ENCODE results near the gene TRIML1.

TRIML1 gene

DNA sequence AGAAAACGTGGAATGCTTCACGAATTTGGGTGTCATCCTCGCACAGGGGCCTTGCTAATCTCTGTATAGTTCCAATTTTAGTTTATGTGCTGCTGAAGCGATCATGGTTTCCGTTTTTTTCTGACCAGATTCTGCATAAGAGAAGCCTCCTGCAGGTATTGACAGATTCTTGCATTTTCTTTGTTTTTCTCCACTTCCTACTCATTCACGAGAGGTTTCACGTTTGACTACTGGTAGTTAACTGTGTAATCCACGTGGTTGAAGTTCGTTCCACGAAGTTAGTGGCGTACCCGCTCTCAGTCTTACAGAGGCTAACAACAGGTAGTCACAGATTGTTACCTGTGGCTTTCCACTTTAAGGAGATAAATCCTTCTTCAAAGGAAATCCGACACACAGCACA is 17.7 kb upstream of the TRIML1 start:
- no peak for DNase-seq (ENCODE audit: extremely low read depth, insufficient read length)
- Histone ChIP-seq H3K4me3 (replicated peaks; ENCODE audit: low read depth, low read length) (no peak overlapping the region), H3K27me3 (replicated peaks; ENCODE audit: control insufficient read depth, insufficient read depth, low read length) (no peaks in the 10 kb centered on the region), H3K36me3 (ENCODE audit: control insufficient read depth, insufficient read depth, low read length) (no peaks in the 10 kb centered on the region)
- TF ChIP-seq, protein P1, sequence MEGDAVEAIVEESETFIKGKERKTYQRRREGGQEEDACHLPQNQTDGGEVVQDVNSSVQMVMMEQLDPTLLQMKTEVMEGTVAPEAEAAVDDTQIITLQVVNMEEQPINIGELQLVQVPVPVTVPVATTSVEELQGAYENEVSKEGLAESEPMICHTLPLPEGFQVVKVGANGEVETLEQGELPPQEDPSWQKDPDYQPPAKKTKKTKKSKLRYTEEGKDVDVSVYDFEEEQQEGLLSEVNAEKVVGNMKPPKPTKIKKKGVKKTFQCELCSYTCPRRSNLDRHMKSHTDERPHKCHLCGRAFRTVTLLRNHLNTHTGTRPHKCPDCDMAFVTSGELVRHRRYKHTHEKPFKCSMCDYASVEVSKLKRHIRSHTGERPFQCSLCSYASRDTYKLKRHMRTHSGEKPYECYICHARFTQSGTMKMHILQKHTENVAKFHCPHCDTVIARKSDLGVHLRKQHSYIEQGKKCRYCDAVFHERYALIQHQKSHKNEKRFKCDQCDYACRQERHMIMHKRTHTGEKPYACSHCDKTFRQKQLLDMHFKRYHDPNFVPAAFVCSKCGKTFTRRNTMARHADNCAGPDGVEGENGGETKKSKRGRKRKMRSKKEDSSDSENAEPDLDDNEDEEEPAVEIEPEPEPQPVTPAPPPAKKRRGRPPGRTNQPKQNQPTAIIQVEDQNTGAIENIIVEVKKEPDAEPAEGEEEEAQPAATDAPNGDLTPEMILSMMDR (IDR thresholded peaks at IDR 0.05; ENCODE audit: insufficient read depth, low read length, poor library complexity, severe bottlenecking), result no peak

DNA sequence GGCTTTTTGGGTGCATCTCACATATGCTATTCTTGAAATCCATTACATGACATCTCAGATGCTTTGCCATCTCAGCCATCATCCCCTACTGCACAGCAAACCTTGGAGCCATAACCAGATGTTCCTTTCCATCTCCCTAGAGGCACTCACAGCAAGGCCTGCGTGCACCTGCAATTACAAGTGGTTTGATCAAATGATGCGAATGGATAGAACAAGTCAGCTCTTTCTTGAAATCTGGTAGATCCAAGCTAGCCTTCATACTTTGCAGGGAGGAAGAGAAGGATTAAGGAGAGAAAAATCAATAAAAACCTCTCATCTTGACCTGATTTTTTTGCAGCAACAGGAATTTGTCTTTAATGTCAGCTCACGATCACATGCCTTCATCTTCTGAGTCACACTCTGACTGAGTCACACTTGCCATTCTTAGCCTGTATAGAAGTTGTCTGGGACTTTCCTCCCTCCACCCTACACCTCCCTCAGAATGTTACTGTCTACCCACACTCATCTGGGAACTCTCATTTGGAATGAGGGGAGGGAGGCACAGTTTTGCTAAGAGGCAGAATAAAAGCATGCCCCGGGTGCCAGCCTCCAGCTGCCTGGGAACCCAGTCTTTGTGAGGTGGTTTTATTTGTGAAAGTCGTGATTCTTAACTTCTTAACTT is 11.9 kb upstream of the TRIML1 start:
- Histone ChIP-seq H3K36me3 (ENCODE audit: control insufficient read depth, insufficient read depth, low read length) (no peaks in the 10 kb centered on the region), H3K4me3 (replicated peaks; ENCODE audit: low read depth, low read length) (no peak overlapping the region), H3K27me3 (replicated peaks; ENCODE audit: control insufficient read depth, insufficient read depth, low read length) (no peaks in the 10 kb centered on the region)
- TF ChIP-seq, protein P1 (IDR thresholded peaks at IDR 0.05; ENCODE audit: insufficient read depth, low read length, poor library complexity, severe bottlenecking), result no peak
- DNase-seq (ENCODE audit: extremely low read depth, insufficient read length), result no peak

DNA sequence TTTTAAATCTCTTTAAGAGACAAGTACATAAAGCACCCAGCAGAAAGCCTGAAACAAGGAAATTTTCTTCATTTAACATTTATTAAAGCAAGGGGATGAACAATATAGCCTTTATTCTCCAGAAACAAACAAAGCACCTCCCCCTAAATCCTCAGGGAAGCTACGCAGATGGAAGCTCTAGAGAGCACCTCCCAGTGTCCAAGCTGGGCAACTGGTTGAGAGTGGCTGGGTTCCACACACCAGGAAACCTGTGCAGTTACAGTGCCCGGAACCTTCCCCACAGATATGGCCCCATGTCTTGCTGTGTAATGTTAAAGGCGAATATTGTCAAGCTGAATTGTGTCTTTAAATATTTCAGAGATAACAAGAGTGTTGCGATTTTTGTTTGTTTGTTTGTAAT is 8.9 kb upstream of the TRIML1 start:
- TF ChIP-seq, protein P1 (IDR thresholded peaks at IDR 0.05; ENCODE audit: insufficient read depth, low read length, poor library complexity, severe bottlenecking), result no peak
- Histone ChIP-seq H3K27me3 (replicated peaks; ENCODE audit: control insufficient read depth, insufficient read depth, low read length) (no peaks in the 10 kb centered on the region), H3K36me3 (ENCODE audit: control insufficient read depth, insufficient read depth, low read length) (no peaks in the 10 kb centered on the region), H3K4me3 (replicated peaks; ENCODE audit: low read depth, low read length) (no peak overlapping the region)
- no peak for DNase-seq (ENCODE audit: extremely low read depth, insufficient read length)

DNA sequence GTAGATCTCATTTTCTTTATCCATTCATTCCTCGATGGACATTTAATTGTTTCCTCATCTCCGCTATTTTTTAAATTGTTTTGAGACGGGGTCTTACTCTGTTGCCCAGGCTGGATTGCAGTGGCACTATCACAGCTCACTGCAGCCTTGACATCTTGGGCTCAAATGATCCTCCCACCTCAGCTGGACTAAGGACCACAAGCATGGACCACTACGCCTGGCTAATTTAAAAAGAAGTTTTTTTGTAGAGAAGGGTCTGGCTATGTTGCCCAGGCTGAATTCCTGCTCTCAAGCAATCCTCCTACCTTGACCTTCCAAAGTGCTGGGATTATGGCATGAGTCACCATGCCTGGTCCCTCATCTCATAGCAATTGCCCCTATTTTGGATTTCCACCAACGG is 7.0 kb upstream of the TRIML1 start:
- TF ChIP-seq, protein P1 (IDR thresholded peaks at IDR 0.05; ENCODE audit: insufficient read depth, low read length, poor library complexity, severe bottlenecking), result no peak
- H3K4me3 ChIP-seq (replicated peaks; ENCODE audit: low read depth, low read length), result no peak overlapping the region
- no peaks in the 10 kb centered on the region for H3K27me3 ChIP-seq (replicated peaks; ENCODE audit: control insufficient read depth, insufficient read depth, low read length)
- no peaks in the 10 kb centered on the region for H3K36me3 ChIP-seq (ENCODE audit: control insufficient read depth, insufficient read depth, low read length)
- no peak for DNase-seq (ENCODE audit: extremely low read depth, insufficient read length)

DNA sequence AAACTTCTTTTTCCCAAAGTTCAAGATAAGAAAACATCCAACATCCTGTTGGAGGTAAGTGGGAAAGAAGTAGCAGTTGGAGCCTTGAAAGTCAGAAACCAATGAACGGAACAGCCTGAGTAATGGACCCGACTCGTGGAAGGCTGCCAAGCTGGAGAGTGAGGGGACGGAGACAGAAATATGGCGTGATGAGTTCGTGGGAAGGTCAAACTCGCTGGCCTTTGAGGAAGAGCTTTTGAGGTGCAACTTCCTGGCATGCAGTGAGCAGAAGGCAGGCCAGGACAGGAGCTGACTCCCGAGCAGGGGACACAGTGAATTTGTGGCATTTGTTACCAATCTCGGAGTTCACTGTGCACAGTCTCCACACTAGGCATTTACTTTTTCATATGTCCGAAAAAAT is 1.0 kb upstream of the TRIML1 start:
- H3K27me3 ChIP-seq (replicated peaks; ENCODE audit: control insufficient read depth, insufficient read depth, low read length), result no peaks in the 10 kb centered on the region
- TF ChIP-seq, protein P1 (IDR thresholded peaks at IDR 0.05; ENCODE audit: insufficient read depth, low read length, poor library complexity, severe bottlenecking), result no peak
- no peak overlapping the region for H3K4me3 ChIP-seq (replicated peaks; ENCODE audit: low read depth, low read length)
- DNase-seq (ENCODE audit: extremely low read depth, insufficient read length), result no peak
- H3K36me3 ChIP-seq (ENCODE audit: control insufficient read depth, insufficient read depth, low read length), result no peaks in the 10 kb centered on the region

DNA sequence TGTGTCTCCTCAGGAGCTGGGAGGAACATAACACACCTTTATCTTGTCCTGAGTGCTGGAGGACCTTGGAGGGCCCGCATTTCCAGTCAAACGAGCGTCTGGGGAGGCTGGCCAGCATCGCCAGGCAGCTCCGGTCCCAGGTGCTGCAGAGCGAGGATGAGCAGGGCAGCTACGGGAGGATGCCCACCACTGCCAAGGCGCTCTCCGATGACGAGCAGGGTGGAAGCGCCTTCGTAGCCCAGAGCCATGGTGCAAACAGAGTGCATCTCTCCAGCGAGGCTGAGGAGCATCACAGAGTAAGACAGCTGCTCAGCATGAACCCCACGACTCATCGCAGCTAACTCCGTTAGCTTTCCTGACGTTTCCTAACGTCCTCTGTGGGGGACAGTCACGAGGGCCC is 430 bp downstream of the TRIML1 start:
- no peak for DNase-seq (ENCODE audit: extremely low read depth, insufficient read length)
- no peaks in the 10 kb centered on the region for H3K36me3 ChIP-seq (ENCODE audit: control insufficient read depth, insufficient read depth, low read length)
- H3K4me3 ChIP-seq (replicated peaks; ENCODE audit: low read depth, low read length), result no peak overlapping the region
- no peaks in the 10 kb centered on the region for H3K27me3 ChIP-seq (replicated peaks; ENCODE audit: control insufficient read depth, insufficient read depth, low read length)
- TF ChIP-seq, protein P1 (IDR thresholded peaks at IDR 0.05; ENCODE audit: insufficient read depth, low read length, poor library complexity, severe bottlenecking), result no peak
